GM10266 (cell line): ENCODE measurements around the gene TIAM2.
"Not testable (repeated sequence)": the region's sequence is repeated elsewhere in the genome, so short reads cannot be mapped to it uniquely, and the experiment has no call there.

ENCODE experiments used
- DNase-seq: peaks from one replicate; pipeline ENCODE4 v3.0.0; 2012; ENCODE audit errors: extremely low spot score
- TF ChIP-seq, protein P1 (sequence below): IDR thresholded peaks from 2 replicates; pipeline ENCODE4 v1.5.1; 2012; ENCODE audit warnings: mild to moderate bottlenecking, low read depth; ENCODE audit not compliant: control insufficient read depth, insufficient read depth; ENCODE audit errors: missing control alignments

TIAM2 gene

DNA sequence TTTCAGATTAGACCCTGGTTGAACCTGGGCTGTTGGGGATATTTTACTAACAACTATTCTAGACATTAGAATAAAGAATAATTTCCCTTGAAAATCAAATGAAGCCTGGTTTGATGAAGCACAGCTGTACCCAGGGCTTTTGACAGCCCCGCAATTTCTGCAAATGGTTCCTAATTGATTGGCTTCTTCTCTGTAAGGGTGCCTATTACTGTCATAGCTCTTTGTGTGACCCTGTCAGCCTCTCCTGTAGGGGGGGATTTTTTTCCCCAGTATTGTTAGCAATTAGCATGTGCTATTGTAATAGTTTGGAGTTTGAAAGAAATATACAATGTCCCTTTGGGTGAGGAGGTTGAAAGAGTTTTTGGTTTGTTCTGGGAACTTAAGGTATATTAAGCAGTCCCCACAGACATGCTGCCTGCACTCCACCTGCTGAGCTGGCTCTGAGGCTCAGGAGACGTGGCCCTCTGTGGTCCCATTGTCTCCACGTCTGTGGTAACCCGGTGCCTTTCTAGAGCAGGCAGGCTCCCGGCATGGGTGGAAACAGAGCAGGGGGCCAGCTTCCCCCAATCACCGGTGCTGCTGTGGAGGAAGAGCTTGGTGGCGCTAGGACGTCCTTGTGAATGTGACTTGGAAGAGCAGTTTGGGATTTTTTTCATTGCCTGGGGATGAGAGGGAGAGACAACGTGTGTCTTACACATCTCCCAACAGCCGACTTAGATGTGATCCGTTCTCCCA is 221.4 kb downstream of the TIAM2 start:
- DNase-seq = no peak

DNA sequence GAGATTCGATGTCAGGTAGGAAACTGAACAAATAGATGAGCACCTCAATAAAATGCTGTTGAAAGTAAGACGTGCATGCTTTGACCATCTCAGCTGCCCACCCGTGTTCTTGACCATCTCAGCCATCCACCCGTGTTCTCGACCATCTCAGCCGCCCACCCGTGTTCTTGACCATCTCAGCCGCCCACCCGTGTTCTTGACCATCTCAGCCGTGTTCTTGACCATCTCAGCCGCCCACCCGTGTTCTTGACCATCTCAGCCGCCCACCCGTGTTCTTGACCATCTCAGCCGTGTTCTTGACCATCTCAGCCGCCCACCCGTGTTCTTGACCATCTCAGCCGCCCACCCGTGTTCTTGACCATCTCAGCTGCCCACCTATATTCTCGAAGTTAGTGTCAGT is 223.6 kb downstream of the TIAM2 start:
- not testable (repeated sequence) for DNase-seq

More for the DNA sequence above, 221.4 kb downstream of the TIAM2 start:
- TF ChIP-seq, protein P1, sequence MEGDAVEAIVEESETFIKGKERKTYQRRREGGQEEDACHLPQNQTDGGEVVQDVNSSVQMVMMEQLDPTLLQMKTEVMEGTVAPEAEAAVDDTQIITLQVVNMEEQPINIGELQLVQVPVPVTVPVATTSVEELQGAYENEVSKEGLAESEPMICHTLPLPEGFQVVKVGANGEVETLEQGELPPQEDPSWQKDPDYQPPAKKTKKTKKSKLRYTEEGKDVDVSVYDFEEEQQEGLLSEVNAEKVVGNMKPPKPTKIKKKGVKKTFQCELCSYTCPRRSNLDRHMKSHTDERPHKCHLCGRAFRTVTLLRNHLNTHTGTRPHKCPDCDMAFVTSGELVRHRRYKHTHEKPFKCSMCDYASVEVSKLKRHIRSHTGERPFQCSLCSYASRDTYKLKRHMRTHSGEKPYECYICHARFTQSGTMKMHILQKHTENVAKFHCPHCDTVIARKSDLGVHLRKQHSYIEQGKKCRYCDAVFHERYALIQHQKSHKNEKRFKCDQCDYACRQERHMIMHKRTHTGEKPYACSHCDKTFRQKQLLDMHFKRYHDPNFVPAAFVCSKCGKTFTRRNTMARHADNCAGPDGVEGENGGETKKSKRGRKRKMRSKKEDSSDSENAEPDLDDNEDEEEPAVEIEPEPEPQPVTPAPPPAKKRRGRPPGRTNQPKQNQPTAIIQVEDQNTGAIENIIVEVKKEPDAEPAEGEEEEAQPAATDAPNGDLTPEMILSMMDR = no peak

DNA sequence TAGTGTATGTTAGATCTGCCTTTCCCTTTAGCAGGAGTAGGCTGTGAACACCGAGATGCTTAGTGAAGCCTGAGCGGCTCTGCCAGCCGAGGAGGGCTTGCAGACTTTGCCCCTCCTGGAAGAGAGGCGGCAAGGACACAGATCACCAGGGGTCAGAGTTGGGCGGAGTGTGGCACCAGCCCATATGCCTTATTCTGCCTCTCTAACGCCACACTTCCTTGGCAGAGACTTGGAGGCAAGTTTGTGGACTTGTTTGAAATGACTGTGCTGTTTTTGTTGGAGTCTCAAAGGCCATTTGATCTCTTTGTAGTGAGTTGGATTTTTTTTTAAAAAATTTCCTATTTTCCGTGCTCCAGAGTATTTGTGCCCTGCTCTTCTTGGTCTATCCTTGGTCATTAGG is 224.2 kb downstream of the TIAM2 start:
- TF ChIP-seq, protein P1 = no peak
- no peak for DNase-seq

DNA sequence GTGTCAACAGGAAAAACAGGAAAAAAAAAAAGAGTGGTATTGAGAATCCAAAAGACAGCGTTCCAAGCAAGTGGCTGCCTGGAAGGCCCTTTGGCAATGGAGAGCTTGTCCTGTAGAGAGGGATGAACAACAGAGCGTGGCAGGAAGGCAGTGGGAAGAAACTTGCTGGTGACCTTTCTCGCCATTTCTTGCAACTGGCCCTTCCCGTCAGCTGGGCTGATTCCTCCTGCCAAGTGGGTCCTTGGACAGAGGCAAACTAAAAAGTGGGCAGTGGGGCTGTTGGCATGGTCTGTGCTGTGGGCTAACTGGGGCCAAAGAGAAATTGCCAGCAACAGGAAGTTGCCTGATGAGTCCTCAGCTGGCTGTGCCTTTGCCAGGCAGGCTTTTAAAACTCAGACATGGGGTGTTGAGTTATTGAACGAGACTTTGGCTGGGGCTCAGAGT is 224.8 kb downstream of the TIAM2 start:
- DNase-seq = no peak
- TF ChIP-seq, protein P1 = no peak

DNA sequence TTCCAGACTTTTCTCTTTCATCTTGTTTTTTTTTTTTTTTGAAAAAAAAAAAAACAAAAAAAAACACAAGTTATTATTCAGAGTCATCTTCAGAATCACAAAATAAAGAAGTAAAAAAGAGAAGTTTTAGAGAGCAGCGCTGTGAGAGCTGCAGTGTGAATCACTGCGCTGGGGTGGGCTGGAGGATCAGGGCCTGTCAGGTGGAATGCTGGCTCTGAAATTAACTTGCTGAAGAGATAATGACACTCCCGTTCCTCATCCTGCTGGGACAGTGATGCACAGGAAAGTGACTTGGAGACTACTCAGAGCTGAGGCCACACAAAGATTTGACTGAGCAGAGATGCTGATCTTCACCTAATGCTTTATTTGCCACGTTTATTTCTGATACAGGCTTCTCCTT is 226.0 kb downstream of the TIAM2 start:
- no peak for DNase-seq
- TF ChIP-seq, protein P1 = no peak

DNA sequence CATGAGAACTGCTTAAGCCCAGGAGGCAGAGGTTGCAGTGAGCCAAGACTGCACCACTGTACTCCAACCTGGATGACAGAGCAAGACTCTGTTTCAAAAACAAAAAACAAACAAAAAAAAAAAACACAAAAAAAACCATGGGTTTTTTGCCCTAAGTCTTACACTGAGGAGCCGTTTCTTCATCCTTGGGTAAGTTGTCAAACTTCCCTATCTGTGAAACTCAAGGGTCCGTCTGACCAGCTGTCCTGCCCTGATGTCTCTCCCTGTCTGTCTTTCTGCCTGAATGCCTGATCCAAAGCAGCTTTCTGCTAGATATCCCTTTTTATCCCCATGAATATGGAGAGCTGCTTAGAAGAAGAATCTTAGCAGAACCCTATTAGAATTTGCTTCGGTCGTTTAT is 227.4 kb downstream of the TIAM2 start:
- TF ChIP-seq, protein P1 = no peak
- no peak for DNase-seq

DNA sequence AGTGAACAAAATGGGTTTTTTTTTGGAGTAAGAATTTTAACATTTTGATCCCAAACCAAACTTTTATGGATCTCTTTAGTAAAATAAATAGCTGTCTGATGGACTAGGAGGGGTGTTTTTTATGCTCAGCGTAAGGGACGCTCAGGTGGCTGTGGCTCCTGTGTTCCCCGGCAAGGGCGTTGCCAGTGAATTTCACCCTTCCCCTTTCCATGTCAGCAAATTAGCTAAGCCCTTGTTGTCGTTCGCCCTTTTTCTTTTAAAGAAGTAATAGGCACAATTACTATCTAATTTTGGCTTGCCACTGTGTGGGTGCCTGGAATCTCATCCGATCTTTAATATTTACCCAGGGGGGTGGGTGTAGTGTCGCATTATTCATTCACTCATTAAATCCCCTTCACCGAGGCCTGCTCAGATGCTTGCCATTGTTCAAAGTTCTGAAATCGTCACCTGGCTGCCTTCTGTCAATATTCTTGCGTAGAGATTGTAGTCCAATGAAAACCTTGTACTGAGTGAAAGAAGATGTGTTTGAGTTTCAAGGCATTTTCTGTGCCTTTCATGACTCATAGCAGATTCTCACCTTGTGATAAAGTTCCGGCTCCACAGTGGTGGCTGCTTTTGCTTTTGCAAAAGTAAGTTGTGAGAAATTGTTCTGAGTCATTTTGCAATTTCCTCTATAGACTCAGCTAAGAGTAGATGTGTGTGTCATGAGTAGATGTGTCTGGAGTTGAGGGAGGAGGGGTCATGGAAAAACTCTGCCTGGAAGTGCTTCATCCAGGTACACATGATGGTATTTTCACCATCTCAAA is 228.7 kb downstream of the TIAM2 start:
- peak; percentile 77 for DNase-seq
- TF ChIP-seq, protein P1 = no peak

DNA sequence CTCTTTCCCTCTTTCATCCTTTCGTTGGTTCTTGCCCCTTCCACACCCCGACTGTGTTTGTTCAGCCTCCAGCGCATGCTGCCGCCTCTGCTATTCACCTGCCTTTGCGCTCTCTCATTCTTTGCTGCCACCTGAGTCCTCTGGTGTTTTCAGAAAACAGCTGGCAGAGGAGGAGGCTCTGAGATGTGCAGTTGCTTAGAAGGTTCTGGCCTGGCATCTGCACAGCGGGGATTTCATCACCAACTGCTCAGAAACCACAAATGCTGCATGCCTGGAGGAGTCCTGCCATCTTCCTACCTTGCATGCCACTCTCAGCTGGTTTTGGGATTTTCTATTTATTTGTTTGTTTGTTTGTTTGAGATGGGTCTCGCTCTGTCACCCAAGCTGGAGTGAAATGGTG is 229.5 kb downstream of the TIAM2 start:
- TF ChIP-seq, protein P1 = no peak
- DNase-seq = no peak
